NCI-H1930 (cell line): ENCODE results near the gene RAD51B.

ENCODE experiments used
- DNase-seq, 2 experiments: peaks; one replicate each; lab custom pipeline; 2025; lab: John Stamatoyannopoulos, UW

RAD51B gene

DNA sequence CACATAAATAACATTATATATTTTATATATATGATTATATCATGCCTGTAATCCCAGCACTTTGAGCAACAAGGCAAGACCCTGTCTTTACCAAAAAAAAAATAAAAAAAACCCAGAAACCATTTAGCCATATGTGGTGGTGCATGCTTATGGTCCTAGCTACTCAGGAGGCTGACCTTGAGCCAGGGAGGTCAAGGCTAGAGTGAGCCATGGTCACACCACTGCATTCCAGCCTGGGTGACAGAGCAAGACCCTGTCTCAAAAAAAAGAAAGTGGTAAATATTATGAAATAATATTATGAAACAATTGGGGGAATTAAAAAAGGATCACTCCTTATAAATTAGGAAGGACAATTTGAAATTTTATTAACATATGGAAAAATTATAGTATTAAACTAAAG, 16.0 kb downstream of the RAD51B start:
- no peak for DNase-seq

DNA sequence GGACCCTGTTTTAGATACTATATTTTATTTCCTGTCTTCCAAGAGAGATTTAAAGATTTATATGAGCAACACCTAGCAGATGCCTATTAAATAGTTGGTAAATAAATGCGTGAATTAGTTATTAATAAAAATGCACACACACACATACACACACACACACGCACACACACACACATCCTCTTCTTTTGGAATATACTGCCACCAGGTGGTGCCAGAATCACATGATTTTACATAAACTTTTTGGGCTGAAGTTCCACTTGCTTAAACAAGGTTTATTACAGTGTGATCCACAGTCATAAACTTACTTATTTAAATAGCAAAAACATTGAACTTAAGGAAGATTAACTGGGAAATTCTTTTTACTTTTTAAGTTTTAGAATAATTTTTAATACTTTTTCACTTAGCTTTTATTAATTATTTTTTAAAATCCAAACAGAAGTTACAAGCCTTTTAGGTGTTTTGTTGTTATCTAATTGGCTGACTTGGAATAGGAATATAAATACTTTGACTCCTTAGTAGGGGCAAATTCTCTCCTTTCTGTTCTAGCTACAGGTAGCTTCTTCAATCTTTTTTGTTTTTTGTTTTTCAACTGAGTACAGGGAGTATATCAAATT, 17.5 kb downstream of the RAD51B start:
- peak in 1 of 2 experiments; percentile 7 for DNase-seq

DNA sequence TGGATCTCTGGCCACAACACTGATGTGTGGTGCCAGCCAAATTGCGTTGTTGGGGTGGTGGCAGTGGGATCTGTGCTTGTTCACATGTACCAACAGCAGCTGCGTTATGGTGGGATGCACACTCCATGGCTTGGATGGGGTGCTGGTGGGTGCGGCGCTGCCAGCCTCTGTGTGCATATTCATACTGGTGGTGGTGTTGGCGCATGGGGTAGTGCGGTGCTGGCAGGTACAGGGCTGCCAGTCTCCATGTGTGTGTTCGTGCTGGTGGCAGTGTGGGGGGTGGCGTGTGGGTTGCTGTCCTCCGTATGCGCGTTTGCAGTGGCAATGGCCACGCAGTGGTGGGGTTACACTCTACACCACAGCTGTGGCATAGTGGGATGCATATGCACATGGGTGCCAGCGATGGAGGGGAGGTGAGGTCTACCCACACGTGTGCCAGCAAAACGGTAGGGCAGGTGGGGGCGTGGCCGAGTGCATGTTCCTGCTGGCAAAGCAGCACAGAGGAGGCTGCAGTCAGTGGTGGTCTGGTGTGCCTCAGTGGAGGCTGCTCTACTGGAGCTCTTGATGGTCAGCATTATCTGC, 26.5 kb downstream of the RAD51B start:
- no peak for DNase-seq

DNA sequence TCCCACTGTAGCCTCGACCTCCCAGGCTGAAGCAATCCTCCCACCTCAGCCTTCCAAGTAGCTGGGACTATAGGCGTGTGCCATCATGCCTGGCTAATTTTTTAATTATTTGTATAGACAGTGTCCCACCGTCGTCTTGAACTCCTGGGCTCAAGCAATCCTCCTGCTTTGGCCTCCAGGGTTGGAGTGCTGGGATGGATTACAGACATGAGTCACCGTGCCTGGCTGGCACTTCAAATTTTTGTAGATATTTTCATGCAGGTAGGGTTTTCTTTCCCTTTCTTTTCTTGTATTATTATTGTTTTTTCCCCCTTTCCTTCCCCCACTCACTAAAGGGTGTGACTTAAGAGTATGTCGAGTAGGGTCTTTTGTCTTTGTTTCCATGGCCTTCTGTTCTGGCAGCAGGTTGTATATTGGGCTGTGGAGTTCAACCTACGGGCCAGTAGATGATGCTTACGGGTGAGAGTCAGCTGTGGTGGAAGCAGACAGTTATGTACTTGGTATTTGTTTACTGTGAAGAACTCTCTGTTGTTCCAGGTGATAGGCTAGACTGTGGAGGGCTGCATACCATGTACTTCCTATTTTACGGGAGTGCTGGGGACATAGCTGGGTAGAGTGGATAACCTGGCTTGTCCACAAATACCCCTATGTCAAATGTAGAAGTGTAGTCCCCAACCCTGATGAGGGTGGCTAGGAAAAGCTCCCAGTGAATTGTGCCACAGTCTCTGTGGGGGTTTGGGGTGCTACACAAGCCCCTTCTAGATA, 30.7 kb downstream of the RAD51B start:
- DNase-seq = no peak

DNA sequence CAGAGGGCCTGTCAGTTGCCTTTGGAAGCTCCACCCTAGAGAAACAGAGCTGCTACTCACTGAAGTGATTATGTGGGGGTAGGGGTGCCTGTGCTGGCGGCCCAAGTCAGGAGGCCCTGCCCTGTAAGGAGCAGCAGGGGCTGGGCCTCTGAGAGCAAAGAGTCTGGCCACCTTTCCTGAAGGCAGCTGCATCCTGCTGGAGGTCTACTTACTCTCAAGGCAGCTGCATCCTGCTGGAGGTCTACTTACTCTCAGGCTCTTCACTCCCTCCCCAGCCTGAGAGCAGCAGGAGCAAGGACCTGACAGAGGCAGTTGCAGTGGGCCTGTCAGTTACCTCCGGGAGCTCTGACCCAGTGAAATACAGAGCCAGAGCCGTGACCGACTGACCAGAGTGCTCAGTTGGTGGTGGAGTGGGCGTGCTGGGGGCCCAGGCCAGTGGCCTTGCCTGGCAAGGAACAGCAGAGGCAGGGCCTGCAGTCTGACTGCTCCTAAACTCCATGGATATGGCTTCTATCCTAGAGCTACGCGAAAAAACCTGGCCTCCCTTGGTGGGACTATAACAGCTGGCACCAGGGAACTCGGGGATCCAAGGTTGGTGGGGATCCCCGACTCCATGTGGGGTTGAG, 32.3 kb downstream of the RAD51B start:
- no peak for DNase-seq

DNA sequence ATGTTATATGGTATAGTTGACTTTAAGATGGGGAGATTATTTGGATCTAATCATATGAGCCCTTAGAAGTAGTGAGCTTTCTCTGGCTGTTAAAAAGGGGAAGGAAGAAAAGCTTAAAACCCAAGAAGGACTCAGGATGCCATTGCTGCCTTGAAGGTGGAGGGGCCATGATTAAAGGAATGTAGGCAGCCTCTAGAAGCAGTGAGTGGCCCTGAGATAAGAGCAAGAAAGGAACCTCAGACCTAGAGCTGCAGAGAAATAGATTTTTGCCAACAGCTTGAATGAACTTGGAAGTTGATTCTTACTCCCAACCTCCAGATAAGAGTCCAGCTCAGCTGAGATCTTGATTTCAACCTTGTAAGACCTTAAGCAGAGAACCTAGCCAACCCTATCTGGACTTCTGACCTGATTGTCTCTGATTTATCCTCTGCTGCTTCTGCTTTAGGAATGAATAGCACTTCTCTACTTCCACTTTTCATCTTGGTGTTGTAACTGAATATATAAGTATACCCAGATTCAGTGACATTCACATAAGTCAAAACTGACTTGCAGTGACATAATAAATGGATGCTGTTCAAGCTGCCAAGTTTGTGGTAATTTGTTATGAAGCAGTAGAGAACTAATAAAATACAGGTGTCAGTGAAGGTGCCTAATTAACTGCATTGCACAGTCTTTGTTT, 33.5 kb downstream of the RAD51B start:
- no peak for DNase-seq

DNA sequence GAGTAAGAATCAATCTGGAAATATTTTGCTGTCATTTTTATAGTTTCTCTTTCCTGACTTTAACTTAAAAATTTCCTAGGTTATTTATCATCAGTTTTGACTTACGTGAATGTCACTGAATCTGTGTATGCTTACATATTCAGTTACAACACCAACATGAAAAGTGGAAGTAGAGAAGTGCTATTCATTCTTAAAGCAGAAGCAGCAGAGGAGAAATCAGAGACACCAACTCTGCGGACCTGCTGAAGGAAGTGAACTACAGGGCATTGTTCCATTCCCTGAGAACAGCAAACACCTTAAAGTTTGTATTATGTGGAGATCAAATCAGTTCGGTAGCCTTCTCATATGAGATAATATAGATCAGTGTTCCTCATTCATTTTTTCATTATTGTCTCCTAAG, 34.1 kb downstream of the RAD51B start:
- no peak for DNase-seq

DNA sequence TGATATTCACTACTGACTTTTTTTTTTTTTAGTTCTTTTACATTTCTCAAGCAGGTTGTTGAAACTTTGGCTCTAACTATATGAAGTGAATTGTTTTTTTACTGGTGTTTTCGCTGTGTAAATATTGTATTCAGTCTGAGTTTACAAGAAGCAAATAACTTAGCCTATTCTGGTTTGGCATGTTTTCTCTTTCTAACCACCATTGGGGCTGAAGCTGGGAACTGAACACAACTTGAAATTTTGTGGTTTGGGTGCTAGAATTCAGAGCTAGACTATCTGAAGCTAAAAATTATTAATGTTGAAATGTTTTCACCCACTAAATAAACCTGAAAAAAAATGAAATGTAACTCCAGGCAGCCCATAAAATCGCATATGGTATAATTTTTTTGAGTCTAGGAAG, 37.2 kb downstream of the RAD51B start:
- no peak for DNase-seq

DNA sequence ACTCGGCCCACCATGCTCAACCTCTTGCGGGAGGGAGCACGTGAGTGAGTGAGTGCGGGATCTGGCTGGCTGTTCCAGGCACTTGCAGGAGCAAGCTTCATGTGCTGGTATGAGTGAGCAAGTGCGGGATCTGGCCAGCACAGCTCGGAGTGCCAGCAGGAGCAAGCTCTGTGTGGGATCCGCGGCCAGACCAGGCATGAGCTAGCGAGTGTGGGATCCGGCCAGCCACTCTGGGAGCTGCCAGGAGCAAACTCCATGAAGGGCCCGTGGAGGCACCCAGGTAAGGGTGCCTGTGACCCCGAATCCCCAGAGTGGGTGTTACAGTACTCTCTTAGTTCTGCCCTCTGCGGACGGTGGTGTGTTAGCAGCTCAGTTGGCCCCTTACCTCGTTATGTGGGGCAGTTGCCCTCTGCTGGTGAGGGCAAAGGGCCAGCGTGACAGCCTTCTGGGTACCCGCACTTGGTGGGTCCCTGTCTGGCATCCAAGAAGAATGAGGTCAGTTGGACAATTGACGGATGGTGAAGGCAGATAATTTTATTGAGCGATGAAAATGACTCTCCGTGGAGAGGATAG, 38.3 kb downstream of the RAD51B start:
- DNase-seq = no peak

DNA sequence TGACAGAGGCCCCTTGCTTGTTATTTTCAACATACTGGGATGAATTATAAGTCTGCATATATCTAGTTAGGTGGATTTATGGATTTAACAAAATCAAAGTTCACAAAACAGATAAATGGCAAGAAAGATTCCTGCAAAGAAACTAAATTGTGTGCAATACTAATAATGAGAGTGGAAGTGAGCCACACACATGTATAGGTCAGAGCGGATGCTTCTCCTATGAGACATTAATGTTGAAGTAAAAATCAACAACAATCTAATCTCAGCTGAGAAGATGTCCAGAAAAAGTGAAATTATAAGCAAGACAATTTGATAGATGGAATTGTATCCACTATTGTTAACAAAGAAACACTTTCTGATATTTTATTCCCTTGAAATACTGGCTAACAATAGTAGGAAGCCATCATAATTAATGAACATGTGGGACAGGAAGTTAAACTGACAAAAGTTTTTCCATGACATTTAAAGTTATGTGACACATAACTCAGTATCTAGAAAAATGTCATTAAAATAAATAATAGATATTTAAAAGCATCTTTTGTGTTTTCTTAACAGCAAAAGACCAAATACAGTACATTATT, 39.7 kb downstream of the RAD51B start:
- DNase-seq = no peak

DNA sequence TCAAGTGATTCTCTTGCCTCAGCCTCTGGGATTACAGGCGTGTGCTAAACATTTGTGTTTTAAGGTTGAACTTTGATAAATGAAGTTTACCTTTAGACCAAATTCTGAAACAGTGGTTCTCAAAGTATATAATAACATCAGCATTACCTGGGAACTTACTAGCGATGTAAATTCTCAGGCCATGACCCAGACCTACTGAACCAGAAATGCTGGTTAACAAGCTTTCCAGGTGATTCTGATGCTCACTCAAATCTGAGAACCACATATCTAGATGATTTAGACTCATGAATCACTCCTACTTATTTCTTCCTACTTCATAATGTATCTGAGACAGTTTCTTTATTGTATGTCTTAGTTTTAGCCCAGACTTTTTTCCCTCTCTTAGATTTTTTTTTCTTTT, 43.6 kb downstream of the RAD51B start:
- no peak for DNase-seq

DNA sequence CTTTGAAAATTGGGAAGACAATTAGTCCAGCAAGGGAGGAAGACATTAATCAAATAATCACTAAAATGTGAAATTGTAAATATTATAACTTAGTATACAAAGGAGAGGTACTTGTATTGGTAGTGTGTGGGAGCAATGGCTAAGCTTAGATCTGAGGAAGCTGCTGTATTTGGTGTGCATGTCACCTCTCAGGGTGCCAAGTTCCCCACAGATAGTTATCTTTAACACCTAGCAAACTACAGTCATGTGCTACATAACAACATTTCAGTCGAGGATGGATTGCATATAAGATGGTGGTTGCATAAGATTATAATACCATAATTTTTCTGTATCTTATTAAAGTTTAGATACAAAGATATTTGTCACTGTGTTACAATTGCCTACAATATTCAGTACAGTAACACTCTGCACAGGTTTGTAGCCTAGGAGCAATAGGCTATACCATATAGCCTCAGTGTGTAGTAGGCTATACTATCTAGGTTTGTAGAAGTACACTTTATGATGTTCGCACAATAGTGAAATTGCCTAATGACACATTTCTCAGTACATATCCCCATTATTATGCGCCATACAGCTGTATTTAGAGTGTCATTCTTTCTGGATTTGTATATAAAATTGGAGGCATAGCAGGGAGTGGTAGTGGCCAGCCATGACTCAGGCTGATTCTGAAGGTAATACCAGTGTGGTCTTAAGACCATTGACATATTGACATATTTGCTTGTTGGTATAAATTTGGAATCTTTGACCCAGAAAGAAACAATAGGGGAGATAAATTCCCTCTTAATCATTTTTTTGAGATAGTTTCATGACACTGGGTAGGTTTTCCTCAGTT, 55.8 kb downstream of the RAD51B start:
- DNase-seq = no peak

DNA sequence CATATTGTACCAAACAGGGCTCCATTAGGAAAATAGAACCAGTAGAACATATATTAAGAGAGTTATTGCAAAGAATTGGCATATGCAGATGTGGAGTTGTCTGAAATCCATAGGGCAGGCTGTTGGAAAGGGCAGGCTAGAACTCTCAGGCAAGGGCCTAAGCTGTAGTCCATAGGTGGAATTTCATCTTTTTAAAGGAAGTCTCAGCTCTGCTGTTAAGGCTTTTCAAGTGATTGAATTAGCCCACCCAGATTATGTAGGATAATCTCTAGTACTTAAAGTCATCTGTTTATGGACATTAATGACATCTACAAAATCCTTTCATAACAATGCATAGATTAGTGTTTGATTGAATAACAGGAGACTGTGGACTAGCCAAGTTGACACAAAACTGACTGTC, 59.4 kb downstream of the RAD51B start:
- DNase-seq = no peak

DNA sequence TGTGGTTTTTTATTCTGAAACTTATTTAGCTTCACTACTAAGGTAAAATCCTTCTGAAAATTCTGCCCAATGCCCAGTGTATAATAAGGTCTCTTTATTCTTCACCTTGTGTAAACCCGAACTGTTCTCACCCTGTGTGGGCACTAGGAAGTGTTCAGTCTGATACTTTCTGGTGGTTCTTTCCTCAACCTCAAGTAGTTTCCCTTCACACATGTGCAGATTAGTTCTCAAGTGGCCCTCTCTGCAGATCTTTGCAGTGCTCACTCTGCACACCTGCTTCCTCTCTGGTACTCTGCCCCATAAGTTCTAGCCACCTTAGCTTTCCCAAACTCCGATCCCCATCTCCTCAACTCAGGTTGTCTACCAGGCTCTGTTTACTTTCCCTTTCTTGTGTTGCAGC, 61.6 kb downstream of the RAD51B start:
- DNase-seq = no peak

DNA sequence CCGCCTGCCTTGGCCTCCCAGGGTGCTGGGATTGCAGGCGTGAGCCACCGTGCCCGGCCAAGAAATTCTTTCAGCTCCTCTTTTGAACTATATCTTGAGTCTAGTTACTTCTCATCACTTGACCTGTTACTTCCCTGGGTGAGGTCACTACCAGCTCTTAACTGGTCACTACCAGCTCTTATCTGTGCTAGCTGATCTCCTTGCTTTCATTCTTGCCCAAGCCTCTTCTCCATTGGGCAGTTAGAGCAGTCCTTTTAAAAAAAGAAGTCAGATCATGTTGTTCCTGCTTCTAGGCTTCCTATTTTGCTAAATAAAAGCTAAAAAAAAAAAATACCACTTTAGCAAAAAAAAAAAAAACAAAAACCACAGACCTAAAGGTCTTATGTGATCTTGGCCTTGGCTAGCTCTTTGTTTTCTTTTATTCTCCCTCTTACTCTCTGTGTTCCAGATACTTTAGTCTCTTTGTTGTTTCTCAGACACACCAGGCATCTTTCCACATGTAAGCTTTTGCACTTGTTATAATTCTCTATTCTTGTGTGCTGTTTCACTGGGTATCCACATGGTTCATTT, 63.5 kb downstream of the RAD51B start:
- no peak for DNase-seq

DNA sequence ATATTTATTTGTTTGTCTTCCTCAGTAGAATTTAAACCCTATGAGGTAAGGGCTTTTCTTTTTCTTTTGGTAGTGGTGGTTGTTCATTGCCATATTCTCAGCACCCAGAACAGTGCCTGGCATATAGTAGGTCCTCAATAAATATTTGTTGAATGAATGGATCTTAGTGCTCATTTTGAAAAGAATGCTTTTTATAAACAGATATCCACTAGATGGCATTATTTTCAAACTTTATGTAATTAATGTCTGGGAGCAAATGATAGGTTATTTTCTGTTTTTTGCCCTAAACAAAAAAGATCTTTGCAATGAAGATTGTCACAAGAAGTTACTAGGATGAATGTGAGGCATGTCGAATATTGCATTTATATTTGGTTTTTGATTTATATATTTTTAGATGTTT, 64.1 kb downstream of the RAD51B start:
- DNase-seq = no peak

DNA sequence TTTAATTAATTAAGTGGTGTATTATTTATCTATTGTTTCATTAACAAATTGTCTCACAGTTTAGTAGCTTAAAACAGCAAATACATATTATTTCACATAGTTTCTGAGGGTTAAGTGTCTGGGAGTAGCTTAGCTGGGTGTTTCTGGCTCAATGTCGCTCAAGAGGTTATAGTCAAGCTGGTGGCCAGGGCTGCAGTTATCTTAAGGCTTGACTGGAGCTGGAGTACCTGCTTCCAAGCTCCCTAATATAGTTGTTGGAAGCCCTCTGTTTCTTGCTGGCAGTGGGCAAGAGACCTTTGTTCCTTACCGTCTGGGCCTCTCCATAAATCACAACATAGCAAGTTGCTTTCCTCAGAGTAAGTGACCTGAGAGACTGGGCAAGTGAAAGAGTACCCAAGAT, 66.6 kb downstream of the RAD51B start:
- DNase-seq = no peak

DNA sequence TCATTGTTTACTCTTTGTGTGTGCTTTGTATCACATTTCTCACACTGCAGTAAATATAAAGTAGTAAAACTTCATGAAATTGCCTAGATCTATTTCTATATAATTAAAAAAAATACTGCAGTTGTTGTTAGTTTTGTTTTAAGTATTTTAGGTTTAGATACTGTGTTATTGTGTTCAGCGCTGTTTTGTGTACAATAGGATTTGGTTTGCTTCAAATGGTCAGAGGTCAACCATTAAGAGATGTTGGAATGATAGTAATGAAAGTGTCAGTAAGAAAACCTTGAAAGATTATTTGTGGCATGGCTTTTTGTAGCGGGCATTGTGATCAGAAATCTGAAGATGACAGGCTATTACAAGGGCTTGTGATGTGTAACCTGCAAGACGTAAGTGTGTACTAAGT, 67.9 kb downstream of the RAD51B start:
- no peak for DNase-seq

DNA sequence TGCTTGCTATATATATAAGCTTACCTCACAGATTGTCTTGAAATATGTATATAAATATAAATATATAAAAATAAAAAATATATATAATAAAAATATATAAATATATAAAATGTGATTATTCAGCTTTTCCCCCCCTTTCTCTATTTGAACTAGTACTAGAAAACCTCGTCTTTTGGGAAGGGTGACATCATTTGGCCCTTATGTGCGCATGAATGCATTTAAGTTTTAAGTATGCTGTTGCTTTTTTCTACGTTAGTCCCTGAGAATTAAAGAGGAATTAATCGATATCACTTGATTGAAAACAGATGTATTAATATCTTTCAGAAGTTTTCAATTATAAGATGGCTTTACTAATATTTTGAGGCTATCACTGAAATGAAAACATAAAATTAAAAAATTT, 69.9 kb downstream of the RAD51B start:
- no peak for DNase-seq

DNA sequence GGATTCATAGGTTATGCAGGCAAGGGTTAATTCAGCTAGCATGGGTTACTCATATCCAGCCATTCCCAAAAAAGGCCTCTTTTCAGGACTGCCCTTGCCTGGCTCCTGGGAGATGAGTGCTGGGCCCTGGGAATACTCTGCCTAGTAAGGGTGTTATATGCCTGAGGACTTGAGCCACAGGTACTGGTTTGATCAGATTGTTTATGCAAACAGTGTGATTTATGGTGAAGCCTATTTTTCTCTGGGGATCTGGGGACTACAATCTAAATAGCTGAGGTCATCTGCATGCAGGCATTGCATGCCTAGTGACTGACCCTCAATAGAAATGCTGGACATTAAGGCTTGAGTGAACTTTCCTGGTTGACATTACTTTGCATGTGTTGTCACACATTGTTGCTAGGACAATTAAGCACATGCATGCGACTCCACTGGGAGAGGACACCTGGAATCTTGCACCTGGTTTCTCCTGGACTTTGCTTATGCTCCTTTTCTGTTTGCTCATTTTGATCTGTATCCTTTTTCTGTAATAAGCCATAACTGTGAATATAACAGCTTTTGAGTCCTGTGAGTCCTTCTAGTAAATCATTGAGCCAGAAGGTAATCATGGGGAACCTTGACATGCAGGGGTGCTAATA, 73.0 kb downstream of the RAD51B start:
- DNase-seq = no peak
